GM12872 (cell line): ENCODE results near the gene C19orf33.

Source experiments
- TF ChIP-seq, protein P1 (sequence below): IDR thresholded peaks from 3 replicates; pipeline ENCODE4 v1.5.1; 2011; ENCODE audit warnings: low read depth, mild to moderate bottlenecking, low read length, moderate library complexity; ENCODE audit not compliant: insufficient read depth

Gene C19orf33

DNA sequence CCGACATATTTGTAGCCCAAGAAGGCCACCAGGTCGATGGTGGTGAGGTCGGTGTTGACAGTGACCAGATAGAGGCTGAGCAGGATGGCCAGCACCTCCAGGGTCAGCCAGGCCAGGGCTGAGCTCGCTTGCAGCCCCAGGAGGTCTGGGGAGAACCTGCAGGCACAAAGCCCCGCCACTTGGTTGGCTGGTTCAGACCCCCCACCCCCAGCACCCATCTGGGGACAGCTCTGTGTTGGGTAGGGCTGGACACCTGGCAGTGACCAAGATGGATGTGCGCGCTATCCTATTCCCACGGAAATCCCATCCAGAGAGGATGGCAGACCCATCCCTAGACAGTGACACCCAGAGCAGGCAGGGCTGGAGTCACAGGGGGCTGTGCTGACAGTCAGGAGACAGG lies 3.5 kb downstream of the C19orf33 start:
- TF ChIP-seq, protein P1, sequence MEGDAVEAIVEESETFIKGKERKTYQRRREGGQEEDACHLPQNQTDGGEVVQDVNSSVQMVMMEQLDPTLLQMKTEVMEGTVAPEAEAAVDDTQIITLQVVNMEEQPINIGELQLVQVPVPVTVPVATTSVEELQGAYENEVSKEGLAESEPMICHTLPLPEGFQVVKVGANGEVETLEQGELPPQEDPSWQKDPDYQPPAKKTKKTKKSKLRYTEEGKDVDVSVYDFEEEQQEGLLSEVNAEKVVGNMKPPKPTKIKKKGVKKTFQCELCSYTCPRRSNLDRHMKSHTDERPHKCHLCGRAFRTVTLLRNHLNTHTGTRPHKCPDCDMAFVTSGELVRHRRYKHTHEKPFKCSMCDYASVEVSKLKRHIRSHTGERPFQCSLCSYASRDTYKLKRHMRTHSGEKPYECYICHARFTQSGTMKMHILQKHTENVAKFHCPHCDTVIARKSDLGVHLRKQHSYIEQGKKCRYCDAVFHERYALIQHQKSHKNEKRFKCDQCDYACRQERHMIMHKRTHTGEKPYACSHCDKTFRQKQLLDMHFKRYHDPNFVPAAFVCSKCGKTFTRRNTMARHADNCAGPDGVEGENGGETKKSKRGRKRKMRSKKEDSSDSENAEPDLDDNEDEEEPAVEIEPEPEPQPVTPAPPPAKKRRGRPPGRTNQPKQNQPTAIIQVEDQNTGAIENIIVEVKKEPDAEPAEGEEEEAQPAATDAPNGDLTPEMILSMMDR: no peak

DNA sequence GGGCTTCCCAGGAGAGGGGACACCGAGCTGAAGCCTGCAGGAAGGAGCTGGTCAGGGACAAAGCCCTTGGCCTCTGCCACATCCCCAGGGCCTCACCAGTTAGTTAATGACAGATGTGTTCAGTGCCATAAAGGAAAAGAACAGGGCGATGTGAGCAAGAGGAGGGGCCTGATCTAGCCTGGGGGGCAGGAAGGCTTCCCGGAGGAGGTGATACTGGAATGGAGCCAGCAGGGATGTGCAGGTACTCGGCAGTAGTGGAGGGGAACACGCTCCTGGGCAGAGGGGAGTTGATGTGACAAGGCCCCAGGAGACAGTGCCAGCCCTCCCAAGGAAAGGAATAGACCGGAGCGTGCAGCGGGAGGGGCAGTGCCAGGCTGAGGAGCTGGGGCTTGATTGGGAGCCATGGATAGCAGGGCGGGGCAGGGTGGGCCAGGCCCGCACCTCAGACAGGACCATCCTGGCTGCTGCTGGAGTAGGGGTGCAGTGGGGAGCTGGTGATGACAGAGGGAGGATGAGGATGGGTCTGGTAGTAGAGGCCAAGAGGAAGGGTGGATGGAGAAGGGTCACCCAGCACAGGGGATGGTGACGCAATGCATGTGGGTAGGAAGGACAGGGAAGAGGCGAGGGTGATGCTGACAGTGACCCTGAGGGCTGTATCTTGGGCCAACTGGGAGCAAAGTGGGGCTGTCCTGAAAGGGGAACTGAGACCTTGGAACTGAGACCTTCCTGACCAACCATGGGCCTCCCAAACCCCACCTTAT lies 4.1 kb downstream of the C19orf33 start:
- TF ChIP-seq, protein P1: no peak

DNA sequence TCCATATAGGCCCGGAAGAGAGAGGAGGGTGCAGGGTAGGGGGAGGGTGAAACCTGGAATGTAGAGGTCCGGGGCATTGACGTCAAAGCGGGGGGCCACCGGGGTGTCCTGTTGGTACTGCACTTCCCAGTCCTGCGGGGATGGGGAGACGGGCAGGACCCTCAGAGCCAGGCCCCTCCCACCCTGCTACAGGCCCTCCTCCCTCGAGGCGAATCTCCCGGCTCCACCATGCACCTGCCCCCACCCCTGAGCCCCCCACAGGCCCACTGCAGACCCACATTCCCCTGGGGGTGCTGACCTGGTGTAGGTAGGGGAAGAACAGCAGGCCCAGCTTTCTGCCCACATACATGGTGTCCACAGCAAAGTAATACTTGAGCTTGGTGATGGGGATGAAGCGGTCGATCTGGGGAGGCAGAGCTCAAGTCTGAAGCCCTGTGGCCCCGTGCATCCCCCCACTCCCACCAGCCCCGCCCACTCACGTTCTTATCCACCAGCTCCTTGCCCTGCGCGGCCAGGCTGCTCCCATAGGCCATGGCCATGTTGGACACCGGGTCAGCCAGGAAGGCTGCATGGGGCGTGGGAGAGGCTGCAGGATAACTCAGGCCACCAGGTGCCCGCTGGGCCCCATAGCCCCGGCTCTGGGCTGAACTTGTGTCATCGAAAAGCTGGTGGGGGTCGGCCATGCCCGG lies 5.0 kb downstream of the C19orf33 start:
- TF ChIP-seq, protein P1: no peak

DNA sequence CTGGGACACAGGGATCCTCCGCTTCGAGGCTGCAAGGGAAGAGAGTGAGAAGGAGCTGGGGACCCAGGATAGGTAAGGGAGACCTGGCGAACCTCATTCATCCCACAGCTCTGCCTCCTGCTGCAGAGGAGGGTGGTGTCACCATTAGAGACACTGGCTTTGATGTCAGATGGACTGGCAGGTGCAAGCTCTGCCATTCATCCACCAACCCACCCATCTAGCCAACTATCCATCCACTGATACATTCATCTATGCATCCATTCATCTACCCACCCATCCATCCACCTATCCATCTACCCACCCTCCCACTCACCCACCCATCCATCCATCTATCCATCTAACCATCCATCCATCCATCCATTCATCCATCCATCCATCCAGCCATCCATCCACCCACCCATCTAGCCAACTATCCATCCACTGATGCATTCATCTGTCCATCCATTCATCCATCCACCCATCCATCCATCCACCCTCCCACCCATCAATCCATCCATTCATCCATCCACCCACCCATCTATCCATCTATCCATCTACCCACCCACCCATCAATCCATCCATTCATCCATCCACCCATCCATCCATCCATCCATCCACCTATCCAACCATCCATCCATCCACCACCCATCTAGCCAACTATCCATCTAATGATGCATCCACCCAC lies 5.7 kb downstream of the C19orf33 start:
- TF ChIP-seq, protein P1: no peak

DNA sequence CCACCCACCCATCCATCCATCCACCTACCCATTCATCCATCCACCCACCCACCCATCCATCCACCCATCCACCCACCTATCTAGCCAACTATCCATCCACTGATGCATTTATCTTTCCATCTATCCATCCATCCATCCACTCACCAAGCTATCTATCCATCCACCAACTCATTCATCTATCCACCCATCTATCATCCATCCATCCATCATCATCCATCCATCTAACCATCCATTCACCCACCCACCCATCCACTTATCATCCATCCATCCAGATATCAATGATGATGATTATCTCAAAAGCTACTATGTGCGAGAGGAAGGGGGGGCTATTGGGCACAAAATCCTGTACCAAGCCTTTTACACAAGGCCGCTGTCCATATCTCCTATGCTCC lies 6.2 kb downstream of the C19orf33 start:
- TF ChIP-seq, protein P1: no peak

DNA sequence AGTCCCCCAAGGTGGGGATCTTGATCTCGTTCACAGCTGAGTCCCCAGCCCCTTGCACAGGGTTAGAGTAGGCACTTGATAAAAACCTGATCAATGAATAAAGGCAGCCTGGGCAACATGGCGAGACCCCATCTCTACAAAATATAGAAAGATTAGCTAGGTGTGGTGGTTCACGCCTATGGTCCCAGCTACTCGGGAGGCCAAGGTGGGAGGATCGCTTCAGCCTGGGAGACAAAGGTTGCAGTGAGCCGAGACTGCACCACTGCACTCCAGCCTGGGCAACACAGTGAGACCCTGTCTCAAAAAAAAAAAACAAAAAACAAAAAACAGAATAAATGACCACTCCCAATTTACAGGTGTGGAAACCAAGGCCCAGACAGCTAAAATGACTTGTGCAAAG lies 6.9 kb downstream of the C19orf33 start:
- TF ChIP-seq, protein P1: no peak

DNA sequence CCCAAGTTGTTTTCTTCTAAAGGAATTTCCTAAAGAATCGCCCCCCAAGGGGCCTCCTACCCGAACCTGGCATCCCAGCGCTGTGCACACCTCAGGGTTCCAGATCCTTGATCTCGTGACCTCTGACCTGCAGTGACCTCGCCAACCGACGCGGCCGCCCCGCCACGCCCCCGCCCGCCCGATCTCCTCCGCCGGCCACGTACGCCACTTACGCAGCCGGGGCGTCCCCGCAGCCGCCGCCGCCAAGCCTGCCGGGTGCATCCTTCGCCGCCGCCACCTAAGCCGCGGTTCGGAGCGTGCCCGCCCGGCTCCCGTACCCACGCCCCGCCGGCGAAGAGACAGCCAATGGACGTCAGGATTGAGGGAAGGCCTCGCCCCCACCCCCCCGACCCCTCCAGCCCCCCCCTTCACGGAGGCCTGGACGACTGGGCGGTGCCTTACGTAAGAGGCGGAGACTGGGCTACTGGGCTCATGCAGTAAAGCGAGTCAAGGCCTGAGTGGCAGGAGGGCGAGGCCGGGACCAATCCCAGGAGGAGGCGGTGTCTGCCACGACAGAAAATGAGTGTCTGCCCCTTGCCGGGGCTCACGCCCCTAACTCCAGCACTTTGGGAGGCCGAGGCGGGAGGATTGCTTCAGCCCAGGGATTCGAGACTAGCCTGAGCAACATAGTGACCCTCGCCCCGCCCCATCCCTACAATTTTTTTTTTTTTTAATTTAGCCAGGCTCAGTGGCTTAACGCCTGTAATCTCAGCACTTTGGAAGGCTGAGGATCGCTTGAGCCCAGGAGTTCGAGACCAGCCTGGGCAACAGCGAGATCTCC lies 11.8 kb downstream of the C19orf33 start, which contains the start of gene YIF1B:
Gene YIF1B (minus strand): TSS at position 291 of the 820 bp plus-strand sequence. CDS start 30 bp downstream, at position 261.
- TF ChIP-seq, protein P1: no peak
